Epithelial cell of esophagus (primary cell): Measurements from ENCODE around the gene NOD1.
"Not testable (repeated sequence)": the region's sequence is repeated elsewhere in the genome, so short reads cannot be mapped to it uniquely, and the experiment has no call there.

Experiments
- DNase-seq: peaks from one replicate; pipeline ENCODE4 v3.0.0; 2010; ENCODE audit warnings: low read depth
- H3K4me3 ChIP-seq: 2 replicates; pipeline ENCODE4 v1.5.1; 2011; ENCODE audit warnings: mild to moderate bottlenecking, low read length, control low read depth
- TF ChIP-seq, protein P1 (sequence below): IDR thresholded peaks from 2 replicates; pipeline ENCODE4 v1.5.1; 2011; ENCODE audit warnings: low read depth, mild to moderate bottlenecking, low read length, control low read depth, inconsistent platforms; ENCODE audit not compliant: insufficient read depth; ENCODE audit errors: missing control alignments

Gene NOD1

DNA sequence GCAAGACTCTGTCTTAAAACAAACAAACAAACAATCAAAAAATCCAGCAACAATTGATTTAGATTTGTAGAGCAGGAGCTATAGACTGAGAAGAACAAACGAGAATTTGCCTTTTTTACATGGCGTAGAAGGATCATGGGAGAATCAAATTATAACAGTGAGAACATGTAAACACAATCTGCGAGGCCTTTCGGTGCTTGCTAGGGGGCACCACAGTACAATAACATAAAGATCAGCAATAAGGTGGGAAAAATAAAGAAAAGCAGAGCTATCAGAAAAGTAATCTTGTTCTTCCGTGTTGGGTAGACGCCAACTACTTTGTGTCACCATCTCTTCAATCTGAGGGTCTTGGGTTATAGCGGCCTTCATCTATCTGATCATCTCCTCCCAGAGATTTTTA, 82.2 kb downstream of the NOD1 start:
- TF ChIP-seq, protein P1, sequence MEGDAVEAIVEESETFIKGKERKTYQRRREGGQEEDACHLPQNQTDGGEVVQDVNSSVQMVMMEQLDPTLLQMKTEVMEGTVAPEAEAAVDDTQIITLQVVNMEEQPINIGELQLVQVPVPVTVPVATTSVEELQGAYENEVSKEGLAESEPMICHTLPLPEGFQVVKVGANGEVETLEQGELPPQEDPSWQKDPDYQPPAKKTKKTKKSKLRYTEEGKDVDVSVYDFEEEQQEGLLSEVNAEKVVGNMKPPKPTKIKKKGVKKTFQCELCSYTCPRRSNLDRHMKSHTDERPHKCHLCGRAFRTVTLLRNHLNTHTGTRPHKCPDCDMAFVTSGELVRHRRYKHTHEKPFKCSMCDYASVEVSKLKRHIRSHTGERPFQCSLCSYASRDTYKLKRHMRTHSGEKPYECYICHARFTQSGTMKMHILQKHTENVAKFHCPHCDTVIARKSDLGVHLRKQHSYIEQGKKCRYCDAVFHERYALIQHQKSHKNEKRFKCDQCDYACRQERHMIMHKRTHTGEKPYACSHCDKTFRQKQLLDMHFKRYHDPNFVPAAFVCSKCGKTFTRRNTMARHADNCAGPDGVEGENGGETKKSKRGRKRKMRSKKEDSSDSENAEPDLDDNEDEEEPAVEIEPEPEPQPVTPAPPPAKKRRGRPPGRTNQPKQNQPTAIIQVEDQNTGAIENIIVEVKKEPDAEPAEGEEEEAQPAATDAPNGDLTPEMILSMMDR = no peak
- H3K4me3 ChIP-seq = no peak overlapping the region
- DNase-seq = no peak

- TF ChIP-seq, protein P1 = no peak
- H3K4me3 ChIP-seq = no peak overlapping the region
- DNase-seq = no peak
Measured at GRCh38 chr7:30395676-30396075, 82.9 kb downstream of the NOD1 start.

DNA sequence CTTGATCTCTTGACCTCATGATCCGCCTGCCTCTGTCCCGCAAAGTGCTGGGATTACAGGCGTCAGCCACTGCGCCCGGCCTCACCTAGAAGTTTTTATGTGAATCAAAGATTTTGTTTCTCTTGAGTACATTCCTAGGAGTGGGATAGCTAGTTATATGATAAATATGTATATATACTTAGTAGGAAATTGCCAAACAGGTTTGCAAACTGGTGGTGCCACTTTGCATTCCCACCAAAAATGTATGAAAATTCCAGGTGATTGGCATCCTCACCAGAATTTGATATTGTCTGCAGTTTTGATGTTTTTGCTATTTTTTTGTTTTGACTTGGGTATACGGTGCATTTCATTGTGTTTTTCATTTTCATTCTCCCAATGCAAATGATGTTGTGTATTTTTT, 86.8 kb downstream of the NOD1 start:
- DNase-seq = no peak
- no peak overlapping the region for H3K4me3 ChIP-seq
- TF ChIP-seq, protein P1 = no peak

- TF ChIP-seq, protein P1 = no peak
- DNase-seq = peak; percentile 19
- no peak overlapping the region for H3K4me3 ChIP-seq
Measured at GRCh38 chr7:30390736-30391636, 87.6 kb downstream of the NOD1 start.

DNA sequence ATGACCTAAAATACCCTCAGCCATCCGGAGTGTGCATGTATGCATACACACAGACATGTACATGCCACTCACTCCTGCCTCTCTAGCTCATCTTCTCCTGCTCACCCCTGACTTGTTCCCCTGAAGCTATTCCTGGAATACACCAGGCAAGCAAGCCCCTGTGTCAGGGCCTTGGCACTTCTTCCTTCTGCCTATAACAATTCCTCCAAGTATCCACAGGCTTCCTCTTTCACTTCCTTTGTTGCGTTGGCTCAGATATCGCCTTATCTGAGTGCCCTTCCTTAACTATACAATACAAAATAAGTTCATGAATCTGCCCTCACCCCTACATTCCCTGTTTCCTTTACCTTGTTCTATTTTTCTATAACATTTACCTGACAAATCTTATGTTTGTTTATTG, 88.8 kb downstream of the NOD1 start:
- H3K4me3 ChIP-seq = no peak overlapping the region
- no peak for DNase-seq
- TF ChIP-seq, protein P1 = no peak

DNA sequence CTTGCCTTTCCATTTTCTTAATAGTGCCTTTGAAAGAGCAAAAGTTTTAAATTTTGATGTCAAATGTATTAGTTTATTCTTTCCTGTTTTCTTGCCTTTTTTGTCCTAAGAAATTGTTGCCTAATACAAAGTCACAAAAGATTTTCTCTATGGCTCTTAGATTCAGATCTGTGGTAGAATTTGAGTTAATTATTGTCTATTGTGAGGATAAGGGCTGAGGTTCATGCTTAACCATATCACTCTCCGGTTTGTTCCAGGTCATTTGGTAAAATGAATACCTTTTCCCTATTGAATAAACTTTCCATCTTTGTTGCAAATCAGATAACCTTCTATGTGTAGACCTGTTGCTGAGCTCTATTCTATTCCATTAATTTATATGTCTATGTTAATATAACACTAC, 96.0 kb downstream of the NOD1 start:
- no peak overlapping the region for H3K4me3 ChIP-seq
- TF ChIP-seq, protein P1 = no peak
- no peak for DNase-seq

- not testable (repeated sequence) for DNase-seq, H3K4me3 ChIP-seq
Measured at GRCh38 chr7:30380824-30381223, 97.8 kb downstream of the NOD1 start.
